ENCODE measurements around the gene NPW. TPM values are rescaled to one million over a fixed set of nuclear protein-coding genes. Genes with fewer than 3 reads are reported as not detected.

The NPW gene
- total and polyA plus RNA-seq, 9 of the 15 experiments (the other 6 are each of a cell fraction or from before 2014, with no cell fraction given) = 0.14 to 4.0 (median 2.6) TPM; not detected in 4

DNA sequence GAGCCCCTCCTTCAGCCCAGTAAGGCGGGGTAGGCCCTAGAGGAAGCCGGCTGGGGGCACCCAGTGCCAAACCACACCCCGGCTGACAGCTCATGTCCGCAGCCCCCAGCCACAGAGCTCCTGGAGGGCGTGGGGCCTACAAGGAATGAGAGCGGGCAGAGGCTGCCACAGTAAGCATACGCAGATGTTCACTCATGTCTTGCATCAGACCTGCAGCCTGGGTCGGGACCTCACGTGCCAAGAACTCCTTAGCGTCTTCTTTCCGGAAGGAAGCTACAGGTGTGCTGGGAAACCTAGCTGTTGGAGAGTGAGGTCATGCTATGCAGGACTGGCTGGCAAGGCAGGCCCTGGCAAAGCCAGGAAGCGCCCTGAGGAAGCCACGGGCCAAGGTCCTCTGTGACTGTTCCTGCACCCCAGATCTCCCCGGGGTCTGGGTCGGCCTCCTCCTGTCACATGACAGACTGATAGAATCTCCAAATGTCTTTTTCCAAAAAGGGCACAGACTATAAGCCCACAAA is 11.5 kb upstream of the NPW start (continued):
- TF ChIP-seq, protein P1, sequence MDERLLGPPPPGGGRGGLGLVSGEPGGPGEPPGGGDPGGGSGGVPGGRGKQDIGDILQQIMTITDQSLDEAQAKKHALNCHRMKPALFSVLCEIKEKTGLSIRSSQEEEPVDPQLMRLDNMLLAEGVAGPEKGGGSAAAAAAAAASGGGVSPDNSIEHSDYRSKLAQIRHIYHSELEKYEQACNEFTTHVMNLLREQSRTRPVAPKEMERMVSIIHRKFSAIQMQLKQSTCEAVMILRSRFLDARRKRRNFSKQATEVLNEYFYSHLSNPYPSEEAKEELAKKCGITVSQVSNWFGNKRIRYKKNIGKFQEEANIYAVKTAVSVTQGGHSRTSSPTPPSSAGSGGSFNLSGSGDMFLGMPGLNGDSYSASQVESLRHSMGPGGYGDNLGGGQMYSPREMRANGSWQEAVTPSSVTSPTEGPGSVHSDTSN (CRISPR knock-in tag; IDR thresholded peaks at IDR 0.05; ENCODE audit: low read depth) = no peak
- TF ChIP-seq, protein P1 (tag; conservative IDR thresholded peaks at IDR 0.05; ENCODE audit: low read depth) = no peak
- TF ChIP-seq ZNF143 (CRISPR knock-in tag; IDR thresholded peaks at IDR 0.05) = no peak
- no peak for TF ChIP-seq RAD21 (CRISPR knock-in tag; conservative IDR thresholded peaks at IDR 0.05 in 1 of 2, IDR thresholded peaks at IDR 0.05 in 1 of 2)
- no peak for TF ChIP-seq MTA3 (IDR thresholded peaks at IDR 0.05; ENCODE audit: borderline replicate concordance)
- TF ChIP-seq BCL6 (CRISPR knock-in tag; IDR thresholded peaks at IDR 0.05) = no peak
- no peak for TF ChIP-seq MEF2A (IDR thresholded peaks at IDR 0.05; ENCODE audit: control insufficient read depth, low read depth, low read length)
- TF ChIP-seq, protein P2, sequence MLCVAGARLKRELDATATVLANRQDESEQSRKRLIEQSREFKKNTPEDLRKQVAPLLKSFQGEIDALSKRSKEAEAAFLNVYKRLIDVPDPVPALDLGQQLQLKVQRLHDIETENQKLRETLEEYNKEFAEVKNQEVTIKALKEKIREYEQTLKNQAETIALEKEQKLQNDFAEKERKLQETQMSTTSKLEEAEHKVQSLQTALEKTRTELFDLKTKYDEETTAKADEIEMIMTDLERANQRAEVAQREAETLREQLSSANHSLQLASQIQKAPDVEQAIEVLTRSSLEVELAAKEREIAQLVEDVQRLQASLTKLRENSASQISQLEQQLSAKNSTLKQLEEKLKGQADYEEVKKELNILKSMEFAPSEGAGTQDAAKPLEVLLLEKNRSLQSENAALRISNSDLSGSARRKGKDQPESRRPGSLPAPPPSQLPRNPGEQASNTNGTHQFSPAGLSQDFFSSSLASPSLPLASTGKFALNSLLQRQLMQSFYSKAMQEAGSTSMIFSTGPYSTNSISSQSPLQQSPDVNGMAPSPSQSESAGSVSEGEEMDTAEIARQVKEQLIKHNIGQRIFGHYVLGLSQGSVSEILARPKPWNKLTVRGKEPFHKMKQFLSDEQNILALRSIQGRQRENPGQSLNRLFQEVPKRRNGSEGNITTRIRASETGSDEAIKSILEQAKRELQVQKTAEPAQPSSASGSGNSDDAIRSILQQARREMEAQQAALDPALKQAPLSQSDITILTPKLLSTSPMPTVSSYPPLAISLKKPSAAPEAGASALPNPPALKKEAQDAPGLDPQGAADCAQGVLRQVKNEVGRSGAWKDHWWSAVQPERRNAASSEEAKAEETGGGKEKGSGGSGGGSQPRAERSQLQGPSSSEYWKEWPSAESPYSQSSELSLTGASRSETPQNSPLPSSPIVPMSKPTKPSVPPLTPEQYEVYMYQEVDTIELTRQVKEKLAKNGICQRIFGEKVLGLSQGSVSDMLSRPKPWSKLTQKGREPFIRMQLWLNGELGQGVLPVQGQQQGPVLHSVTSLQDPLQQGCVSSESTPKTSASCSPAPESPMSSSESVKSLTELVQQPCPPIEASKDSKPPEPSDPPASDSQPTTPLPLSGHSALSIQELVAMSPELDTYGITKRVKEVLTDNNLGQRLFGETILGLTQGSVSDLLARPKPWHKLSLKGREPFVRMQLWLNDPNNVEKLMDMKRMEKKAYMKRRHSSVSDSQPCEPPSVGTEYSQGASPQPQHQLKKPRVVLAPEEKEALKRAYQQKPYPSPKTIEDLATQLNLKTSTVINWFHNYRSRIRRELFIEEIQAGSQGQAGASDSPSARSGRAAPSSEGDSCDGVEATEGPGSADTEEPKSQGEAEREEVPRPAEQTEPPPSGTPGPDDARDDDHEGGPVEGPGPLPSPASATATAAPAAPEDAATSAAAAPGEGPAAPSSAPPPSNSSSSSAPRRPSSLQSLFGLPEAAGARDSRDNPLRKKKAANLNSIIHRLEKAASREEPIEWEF (CRISPR knock-in tag; IDR thresholded peaks at IDR 0.05) = no peak
- TF ChIP-seq HNRNPL (IDR thresholded peaks at IDR 0.05; ENCODE audit: low read depth, low read length) = no peak
- no peak for TF ChIP-seq HDAC2 (IDR thresholded peaks at IDR 0.05)
- TF ChIP-seq XRCC5 (IDR thresholded peaks at IDR 0.05; ENCODE audit: low read depth, low read length) = no peak
- no peak for TF ChIP-seq TCF7 (IDR thresholded peaks at IDR 0.05; ENCODE audit: borderline replicate concordance)
- peak; percentile 53 for TF ChIP-seq CXXC5 (CRISPR knock-in tag; IDR thresholded peaks at IDR 0.05)
- TF ChIP-seq PYGO2 (tag; IDR thresholded peaks at IDR 0.05) = no peak
- TF ChIP-seq, protein P3, sequence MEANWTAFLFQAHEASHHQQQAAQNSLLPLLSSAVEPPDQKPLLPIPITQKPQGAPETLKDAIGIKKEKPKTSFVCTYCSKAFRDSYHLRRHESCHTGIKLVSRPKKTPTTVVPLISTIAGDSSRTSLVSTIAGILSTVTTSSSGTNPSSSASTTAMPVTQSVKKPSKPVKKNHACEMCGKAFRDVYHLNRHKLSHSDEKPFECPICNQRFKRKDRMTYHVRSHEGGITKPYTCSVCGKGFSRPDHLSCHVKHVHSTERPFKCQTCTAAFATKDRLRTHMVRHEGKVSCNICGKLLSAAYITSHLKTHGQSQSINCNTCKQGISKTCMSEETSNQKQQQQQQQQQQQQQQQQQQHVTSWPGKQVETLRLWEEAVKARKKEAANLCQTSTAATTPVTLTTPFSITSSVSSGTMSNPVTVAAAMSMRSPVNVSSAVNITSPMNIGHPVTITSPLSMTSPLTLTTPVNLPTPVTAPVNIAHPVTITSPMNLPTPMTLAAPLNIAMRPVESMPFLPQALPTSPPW (CRISPR knock-in tag; IDR thresholded peaks at IDR 0.05) = no peak
- TF ChIP-seq, protein P4, sequence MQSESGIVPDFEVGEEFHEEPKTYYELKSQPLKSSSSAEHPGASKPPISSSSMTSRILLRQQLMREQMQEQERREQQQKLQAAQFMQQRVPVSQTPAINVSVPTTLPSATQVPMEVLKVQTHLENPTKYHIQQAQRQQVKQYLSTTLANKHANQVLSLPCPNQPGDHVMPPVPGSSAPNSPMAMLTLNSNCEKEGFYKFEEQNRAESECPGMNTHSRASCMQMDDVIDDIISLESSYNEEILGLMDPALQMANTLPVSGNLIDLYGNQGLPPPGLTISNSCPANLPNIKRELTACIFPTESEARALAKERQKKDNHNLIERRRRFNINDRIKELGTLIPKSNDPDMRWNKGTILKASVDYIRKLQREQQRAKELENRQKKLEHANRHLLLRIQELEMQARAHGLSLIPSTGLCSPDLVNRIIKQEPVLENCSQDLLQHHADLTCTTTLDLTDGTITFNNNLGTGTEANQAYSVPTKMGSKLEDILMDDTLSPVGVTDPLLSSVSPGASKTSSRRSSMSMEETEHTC (IDR thresholded peaks at IDR 0.05) = no peak
- no peak for TF ChIP-seq ZC3H4 (CRISPR knock-in tag; IDR thresholded peaks at IDR 0.05; ENCODE audit: borderline replicate concordance)
- TF ChIP-seq XRCC3 (IDR thresholded peaks at IDR 0.05) = no peak
- TF ChIP-seq ZFP36 (IDR thresholded peaks at IDR 0.05; ENCODE audit: low read depth, low read length, partially characterized antibody) = no peak

Measured in K562 (cell line).